T-cell (primary cell): ENCODE measurements around the gene ASIC1. TPM values are rescaled to one million over a fixed set of nuclear protein-coding genes. Genes with fewer than 3 reads are reported as not detected.
A peak's percentile ranks its signal among the peaks of the same experiment; 100 is the strongest.

Experiments
- ATAC-seq, 4 experiments: fragments of 200-7000 bp in 3 of 4; fragments of 150-1000 bp in 1 of 4; cut with Tn5 transposase; replicated peaks in 1 of 4; 1 replicate in 3 of 4; 2 replicates in 1 of 4; pipeline ENCODE4 v1.10.0; 2021; ENCODE audit warnings: moderate library complexity in 3 of 4, mild to moderate bottlenecking in 2 of 4, moderate number of reproducible peaks in 1 of 4
- CTCF ChIA-PET, 2 donors: fragments of 300-600 bp; sonication (Branson Sonifier 250); formaldehyde crosslinking; loops; one replicate each; lab custom pipeline; 2022; ENCODE audit warnings: antibody characterized with exemption in 2 of 2; lab: Charles Lee
- POLR2A ChIA-PET, 2 donors: fragments of 300-600 bp; sonication (Branson Sonifier 250); formaldehyde crosslinking; loops; one replicate each; lab custom pipeline; 2022; ENCODE audit warnings: antibody characterized with exemption in 2 of 2; lab: Charles Lee
- DNase-seq, 35 experiments: peaks; one replicate each; pipeline versions ENCODE4 v3.0.0 to v3.0.0-alpha.2; 2013 to 2023
- H3K27ac ChIP-seq: one replicate; pipeline ENCODE4 v1.5.1; 2013; ENCODE audit warnings: low read length
- H3K27me3 ChIP-seq, 2 experiments: replicated peaks in 1 of 2; 1 replicate in 1 of 2; 2 replicates in 1 of 2; pipeline versions ENCODE4 v1.6.1 to v1.7.0; 2013; ENCODE audit warnings: low read length in 1 of 2, mixed read lengths in 1 of 2; ENCODE audit not compliant: control insufficient read depth in 2 of 2, insufficient read depth in 2 of 2; ENCODE audit errors: extremely low read depth in 1 of 2
- H3K36me3 ChIP-seq, 2 donors: 1 replicate in 1 of 2; 2 replicates in 1 of 2; pipeline versions ENCODE4 v1.6.1 to v1.7.0; 2013; ENCODE audit warnings: low read length in 1 of 2; ENCODE audit not compliant: control insufficient read depth in 2 of 2, insufficient read depth in 1 of 2; ENCODE audit errors: extremely low read depth in 1 of 2
- H3K4me1 ChIP-seq, 2 experiments: 1 replicate in 1 of 2; 2 replicates in 1 of 2; pipeline versions ENCODE4 v1.6.1 to v1.7.0; 2013; ENCODE audit warnings: low read length in 2 of 2, mixed read lengths in 1 of 2; ENCODE audit not compliant: insufficient read depth in 2 of 2, control insufficient read depth in 1 of 2; ENCODE audit errors: extremely low read depth in 1 of 2
- H3K4me3 ChIP-seq, 2 donors: 1 replicate in 1 of 2; 2 replicates in 1 of 2; pipeline versions ENCODE4 v1.5.1 to v1.7.0; 2013; ENCODE audit warnings: mild to moderate bottlenecking in 2 of 2, low read length in 1 of 2, moderate library complexity in 1 of 2; ENCODE audit not compliant: control insufficient read depth in 1 of 2; ENCODE audit errors: extremely low read depth in 1 of 2
- H3K9me3 ChIP-seq: 2 replicates; pipeline ENCODE4 v1.7.0; 2013
- H3K27ac Mint-ChIP-seq, 2 donors: one replicate each; pipeline ENCODE4 v1.8.0; 2020 to 2021; ENCODE audit warnings: mild to moderate bottlenecking in 2 of 2, mixed read lengths in 2 of 2
- H3K27me3 Mint-ChIP-seq, 2 donors: one replicate each; pipeline ENCODE4 v1.8.0; 2021 to 2022; ENCODE audit warnings: mixed read lengths in 2 of 2
- H3K36me3 Mint-ChIP-seq: one replicate; pipeline ENCODE4 v1.8.0; 2021; ENCODE audit warnings: mixed read lengths
- H3K4me1 Mint-ChIP-seq, 3 donors: one replicate each; pipeline ENCODE4 v1.8.0; 2020 to 2022; ENCODE audit warnings: mixed read lengths in 3 of 3, mild to moderate bottlenecking in 1 of 3
- H3K4me3 Mint-ChIP-seq, 3 donors: one replicate each; pipeline ENCODE4 v1.8.0; 2020 to 2022; ENCODE audit warnings: mild to moderate bottlenecking in 3 of 3, mixed read lengths in 3 of 3, moderate library complexity in 3 of 3
- H3K9me3 Mint-ChIP-seq, 3 donors: one replicate each; pipeline ENCODE4 v1.8.0; 2020 to 2022; ENCODE audit warnings: mixed read lengths in 3 of 3
- WGBS: methylation state at CpG from one replicate; pipeline ENCODE4 v1.1.5; 2013; ENCODE audit warnings: missing lambda C conversion rate; ENCODE audit not compliant: insufficient coverage; 5-methylcytosine and 5-hydroxymethylcytosine counted together
- total RNA-seq, 35 experiments: library from RNA in 6 of 35; stranded (reverse) in 6 of 35; fragments of 120-200 nt in 1 of 35; gene quantifications; one replicate each; pipeline versions ENCODE4 v1.2.1 to v1.2.4 and lab custom pipeline; 2013 to 2026

The ASIC1 gene
- total RNA-seq, 5 donors from 2014 or later (not counting 1 experiment from before 2014, with no cell fraction given) = 1.6 to 9.1 (median 5.1) TPM

GRCh38 chr12:50089730-50090129 is 32.3 kb downstream of the ASIC1 start:
- no peak overlapping the region for H3K27ac Mint-ChIP-seq
- ChIA-PET CTCF (interaction anchor here (0.5 to 6.9 kb wide), 16 partner anchors 12 to 1115 kb away, joined by 3 to 94 read pairs (median 4); partner anchors contain the start of genes COX14 (in 2 of the 2) and CERS5 (in 1 of the 2)), POLR2A (interaction anchor here in 1 of 2 donors (0.5 kb wide), 1 partner anchor 26 kb away, joined by 4 read pairs; no protein-coding TSS in a partner anchor)
- Histone ChIP-seq H3K36me3 (peaks cover 10 to 69% of the 10 kb centered on the region in 2 donors), H3K4me1 (peaks cover 7% of the 10 kb centered on the region in 2 experiments), H3K9me3 (no peaks in the 10 kb centered on the region), H3K27ac (no peak overlapping the region), H3K4me3 (no peak overlapping the region), H3K27me3 (no peaks in the 10 kb centered on the region)
- WGBS = no CpG with 5 or more reads among the region's 7 CpGs
- DNase-seq (no peak), ATAC-seq (no peak)
- H3K9me3 Mint-ChIP-seq = no peaks in the 10 kb centered on the region
- no peaks in the 10 kb centered on the region for H3K27me3 Mint-ChIP-seq
- H3K36me3 Mint-ChIP-seq = peaks cover 35% of the 10 kb centered on the region
- H3K4me1 Mint-ChIP-seq = peaks cover 33 to 35% (median 33%) of the 10 kb centered on the region in 3 donors
- H3K4me3 Mint-ChIP-seq = no peak overlapping the region

GRCh38 chr12:50090391-50090790 is 33.0 kb downstream of the ASIC1 start:
- Histone ChIP-seq H3K27ac (no peak overlapping the region), H3K4me1 (peaks cover 7% of the 10 kb centered on the region in 2 experiments), H3K27me3 (no peaks in the 10 kb centered on the region), H3K9me3 (no peaks in the 10 kb centered on the region), H3K4me3 (no peak overlapping the region), H3K36me3 (peaks cover 10 to 74% of the 10 kb centered on the region in 2 donors)
- Mint-ChIP-seq H3K9me3 (no peaks in the 10 kb centered on the region), H3K4me1 (peaks cover 29 to 32% (median 31%) of the 10 kb centered on the region in 3 donors), H3K27me3 (no peaks in the 10 kb centered on the region), H3K27ac (no peak overlapping the region), H3K36me3 (peaks cover 39% of the 10 kb centered on the region), H3K4me3 (no peak overlapping the region)
- 100% methylated on average over 1 of the region's 5 CpGs for WGBS
- POLR2A ChIA-PET = interaction anchor here in 1 of 2 donors (0.6 kb wide), 2 partner anchors 44 to 241 kb away, joined by 3 read pairs; no protein-coding TSS in a partner anchor
- no peak for ATAC-seq
- DNase-seq = no peak
- CTCF ChIA-PET = interaction anchor here (0.8 to 6.9 kb wide), 7 partner anchors 16 to 512 kb away, joined by 3 to 94 read pairs (median 4); partner anchors contain the start of genes CERS5 (in 1 of the 2) and COX14 (in 1 of the 2)

- Mint-ChIP-seq H3K36me3 (peaks cover 56% of the 10 kb centered on the region), H3K4me1 (no peaks in the 10 kb centered on the region), H3K27ac (no peak overlapping the region), H3K4me3 (no peak overlapping the region), H3K27me3 (no peaks in the 10 kb centered on the region), H3K9me3 (no peaks in the 10 kb centered on the region)
- ATAC-seq (no peak), DNase-seq (no peak)
- no peak overlapping the region for H3K27ac ChIP-seq
- H3K36me3 ChIP-seq = peaks cover 21 to 73% of the 10 kb centered on the region in 2 donors
- ChIA-PET POLR2A (interaction anchor here in 1 of 2 donors (0.7 kb wide), 1 partner anchor 339 kb away, joined by 4 read pairs; no protein-coding TSS in a partner anchor), CTCF (no interaction called here)
- H3K4me1 ChIP-seq = no peaks in the 10 kb centered on the region
- WGBS = 100% methylated on average over 4 of the region's 6 CpGs
- no peaks in the 10 kb centered on the region for H3K27me3 ChIP-seq
- no peak overlapping the region for H3K4me3 ChIP-seq
- H3K9me3 ChIP-seq = no peaks in the 10 kb centered on the region
Observed at GRCh38 chr12:50097952-50098351, 40.6 kb downstream of the ASIC1 start.

- no peak for DNase-seq
- H3K9me3 ChIP-seq = no peaks in the 10 kb centered on the region
- H3K36me3 ChIP-seq = peaks cover 21 to 59% of the 10 kb centered on the region in 2 donors
- H3K4me3 ChIP-seq = no peak overlapping the region
- POLR2A ChIA-PET = no interaction called here
- H3K27ac Mint-ChIP-seq = no peak overlapping the region
- no peaks in the 10 kb centered on the region for H3K4me1 ChIP-seq
- WGBS = 94% methylated on average over 3 of the region's 5 CpGs
- CTCF ChIA-PET = no interaction called here
- peaks cover 54% of the 10 kb centered on the region for H3K36me3 Mint-ChIP-seq
- H3K9me3 Mint-ChIP-seq = no peaks in the 10 kb centered on the region
- no peak for ATAC-seq
- H3K27ac ChIP-seq = no peak overlapping the region
- no peak overlapping the region for H3K4me3 Mint-ChIP-seq
- H3K27me3 Mint-ChIP-seq = no peaks in the 10 kb centered on the region
- no peaks in the 10 kb centered on the region for H3K4me1 Mint-ChIP-seq
- H3K27me3 ChIP-seq = peaks cover 0 to 4% of the 10 kb centered on the region in 2 experiments
Observed at GRCh38 chr12:50099302-50100008, 42.1 kb downstream of the ASIC1 start.

GRCh38 chr12:50100561-50100960 is 43.2 kb downstream of the ASIC1 start:
- no peaks in the 10 kb centered on the region for H3K4me1 Mint-ChIP-seq
- WGBS = 91% methylated on average over 2 of the region's 3 CpGs
- peaks cover 21 to 50% of the 10 kb centered on the region in 2 donors for H3K36me3 ChIP-seq
- H3K27ac ChIP-seq = no peak overlapping the region
- no peaks in the 10 kb centered on the region for H3K9me3 Mint-ChIP-seq
- H3K4me1 ChIP-seq = no peaks in the 10 kb centered on the region
- peaks cover 48% of the 10 kb centered on the region for H3K36me3 Mint-ChIP-seq
- DNase-seq (no peak), ATAC-seq (no peak)
- peak overlapping the region in 1 of 2 donors; percentile 8 for H3K27ac Mint-ChIP-seq
- H3K27me3 Mint-ChIP-seq = no peaks in the 10 kb centered on the region
- H3K9me3 ChIP-seq = no peaks in the 10 kb centered on the region
- ChIA-PET POLR2A (interaction anchor here in 1 of 2 donors (0.6 to 0.7 kb wide), 2 partner anchors 468 to 1058 kb away, joined by 4 to 5 read pairs; no protein-coding TSS in a partner anchor), CTCF (interaction anchor here in 1 of 2 donors (0.6 to 0.8 kb wide), 3 partner anchors 20 to 1752 kb away, joined by 3 to 5 read pairs (median 3); no protein-coding TSS in a partner anchor)
- H3K4me3 ChIP-seq = no peak overlapping the region
- H3K4me3 Mint-ChIP-seq = no peak overlapping the region
- peaks cover 0 to 15% of the 10 kb centered on the region in 2 experiments for H3K27me3 ChIP-seq

- Histone ChIP-seq H3K27ac (no peak overlapping the region), H3K36me3 (peaks cover 15 to 39% of the 10 kb centered on the region in 2 donors), H3K9me3 (no peaks in the 10 kb centered on the region), H3K4me1 (no peaks in the 10 kb centered on the region), H3K27me3 (peaks cover 0 to 18% of the 10 kb centered on the region in 2 experiments), H3K4me3 (no peak overlapping the region)
- H3K9me3 Mint-ChIP-seq = no peaks in the 10 kb centered on the region
- H3K36me3 Mint-ChIP-seq = peaks cover 37% of the 10 kb centered on the region
- no peak overlapping the region for H3K27ac Mint-ChIP-seq
- DNase-seq (no peak), ATAC-seq (no peak)
- H3K27me3 Mint-ChIP-seq = peaks cover 0 to 3% of the 10 kb centered on the region in 2 donors
- ChIA-PET POLR2A (interaction anchor here in 1 of 2 donors (0.7 kb wide), 1 partner anchor 120 kb away, joined by 8 read pairs; no protein-coding TSS in a partner anchor), CTCF (interaction anchor here in 1 of 2 donors (1.2 kb wide), 1 partner anchor 12 kb away, joined by 9 read pairs; no protein-coding TSS in a partner anchor)
- H3K4me1 Mint-ChIP-seq = no peaks in the 10 kb centered on the region
- H3K4me3 Mint-ChIP-seq = no peak overlapping the region
- no CpG with 5 or more reads among the region's 3 CpGs for WGBS
Observed at GRCh38 chr12:50101663-50102062, 44.3 kb downstream of the ASIC1 start.
